GM12878 (cell line): Measurements from ENCODE around the gene FOXL1. TPM values are rescaled to one million over a fixed set of nuclear protein-coding genes. Genes with fewer than 3 reads are reported as not detected.

Experiments used
- ATAC-seq: fragments of 200-7000 bp; cut with Tn5 transposase; 3 replicates; pipeline ENCODE4 v1.9.1; 2020; ENCODE audit warnings: mild to moderate bottlenecking, moderate library complexity
- BruUV-seq: library from RNA; stranded (reverse); fragments of 400-500 nt; replicated peaks from 2 replicates; lab custom pipeline; 2021; lab: Mats Ljungman, UMichigan
- CTCF ChIA-PET: fragments of 300-600 bp; sonication (Branson Sonifier 250); formaldehyde crosslinking; extraction: SDS; loops from one replicate; lab custom pipeline; 2021; ENCODE audit warnings: inconsistent platforms; lab: Yijun Ruan, JAX
- POLR2A ChIA-PET: fragments of 350-600 bp; formaldehyde crosslinking; extraction: SDS; loops from one replicate; lab custom pipeline; 2021; ENCODE audit warnings: inconsistent platforms; lab: Charles Lee
- RAD21 ChIA-PET: fragments of 300-600 bp; sonication (Branson Sonifier 250); formaldehyde crosslinking; loops from one replicate; lab custom pipeline; 2023; ENCODE audit warnings: antibody characterized with exemption; ENCODE audit not compliant: unreplicated experiment; lab: Charles Lee
- SMC1A ChIA-PET: fragments of 300-600 bp; sonication (Branson Sonifier 250); formaldehyde crosslinking; loops from one replicate; lab custom pipeline; 2023; ENCODE audit not compliant: unreplicated experiment, uncharacterized antibody; lab: Charles Lee
- DNase-seq: peaks from one replicate; pipeline ENCODE4 v3.0.0-alpha.2; 2011; ENCODE audit warnings: low read depth, low spot score
- FAIRE-seq: peaks from 3 replicates; lab custom pipeline; 2011; peaks lifted over from hg19 to GRCh38; lab: Jason Lieb, UNC
- H2AFZ ChIP-seq: 2 replicates; pipeline ENCODE4 v1.6.0; 2011; ENCODE audit warnings: low read depth, low read length, control low read depth; ENCODE audit not compliant: control insufficient read depth
- H3K27ac ChIP-seq: 2 replicates; pipeline ENCODE4 v1.5.1; 2011; ENCODE audit warnings: control low read depth; ENCODE audit not compliant: control insufficient read depth, insufficient read depth
- H3K27me3 ChIP-seq, 2 experiments: replicated peaks in 1 of 2; 2 replicates each; pipeline versions ENCODE4 v1.6.0 to v1.6.1; 2011; ENCODE audit warnings: low read length in 1 of 2; ENCODE audit not compliant: control insufficient read depth in 2 of 2, insufficient read depth in 2 of 2
- H3K36me3 ChIP-seq, 2 experiments: 2 replicates each; pipeline ENCODE4 v1.5.1; 2011; ENCODE audit warnings: low read length in 1 of 2; ENCODE audit not compliant: control insufficient read depth in 2 of 2, insufficient read depth in 2 of 2
- H3K4me1 ChIP-seq: 2 replicates; pipeline ENCODE4 v1.6.1; 2011; ENCODE audit warnings: mild to moderate bottlenecking, low read length, moderate library complexity, mixed read lengths; ENCODE audit not compliant: control insufficient read depth, insufficient read depth
- H3K4me2 ChIP-seq: 2 replicates; pipeline ENCODE4 v1.6.0; 2011; ENCODE audit warnings: control low read depth; ENCODE audit not compliant: control insufficient read depth, insufficient read depth
- H3K4me3 ChIP-seq: fragments of 200-600 bp; sonication (generic); 2 replicates; pipeline ENCODE4 v1.5.1; 2016
- H3K79me2 ChIP-seq: 2 replicates; pipeline ENCODE4 v1.6.0; 2011; ENCODE audit warnings: low read length; ENCODE audit not compliant: control insufficient read depth, insufficient read depth
- H3K9ac ChIP-seq: 2 replicates; pipeline ENCODE4 v1.8.0; 2011; ENCODE audit warnings: low read length, control low read depth, mixed read lengths; ENCODE audit not compliant: control insufficient read depth, insufficient read depth
- H3K9me3 ChIP-seq: replicated peaks from 3 replicates; pipeline ENCODE4 v1.5.1; 2011; ENCODE audit warnings: mild to moderate bottlenecking, low read length; ENCODE audit not compliant: control insufficient read depth, insufficient read depth
- H4K20me1 ChIP-seq: 2 replicates; pipeline ENCODE4 v1.6.0; 2011; ENCODE audit not compliant: control insufficient read depth, insufficient read depth
- BCL3 ChIP-seq: IDR thresholded peaks from 2 replicates; pipeline ENCODE4 v1.6.1; 2011; ENCODE audit warnings: borderline replicate concordance, low read depth, mild to moderate bottlenecking, moderate library complexity, low read length; ENCODE audit not compliant: insufficient read depth, poor library complexity, severe bottlenecking
- CEBPZ ChIP-seq: fragments of 150-350 bp; IDR thresholded peaks from 2 replicates; pipeline ENCODE4 v1.6.1; 2016; ENCODE audit warnings: low read depth, low read length
- IKZF2 ChIP-seq, 2 experiments: fragments of 450-650 bp; IDR thresholded peaks; 2 replicates each; pipeline ENCODE4 v1.6.1; 2017; ENCODE audit warnings: mild to moderate bottlenecking in 2 of 2, moderate library complexity in 2 of 2
- IRF4 ChIP-seq: IDR thresholded peaks from 2 replicates; pipeline ENCODE4 v1.6.1; 2011; ENCODE audit warnings: low read depth, low read length
- KLF5 ChIP-seq: fragments of 450-650 bp; IDR thresholded peaks from 2 replicates; pipeline ENCODE4 v1.6.1; 2014; ENCODE audit warnings: mild to moderate bottlenecking; ENCODE audit not compliant: partially characterized antibody
- ZBTB11 ChIP-seq: fragments of 450-650 bp; formaldehyde crosslinking; IDR thresholded peaks from 2 replicates; pipeline ENCODE4 v1.5.0; 2022; ENCODE audit warnings: mild to moderate bottlenecking, missing genetic modification characterization
- ZBTB40 ChIP-seq: fragments of 450-650 bp; IDR thresholded peaks from 2 replicates; pipeline ENCODE4 v1.6.1; 2016; ENCODE audit warnings: mild to moderate bottlenecking, moderate library complexity, borderline replicate concordance
- WGBS: methylation state at CpG from one replicate; pipeline ENCODE4 v1.1.6; 2016; ENCODE audit warnings: low lambda C conversion rate; ENCODE audit not compliant: insufficient replicate concordance, insufficient coverage; ENCODE audit errors: missing lambda C conversion rate; 5-methylcytosine and 5-hydroxymethylcytosine counted together
- in situ Hi-C: fragments of 300-500 bp; cut with MboI; formaldehyde crosslinking; loops from 9 replicates; pipeline ENCODE4 v1.14.3; 2018; ENCODE audit warnings: mixed read lengths
- intact Hi-C: fragments of 100-400 bp; cut with micrococcal nuclease; formaldehyde crosslinking; loops from one replicate; pipeline ENCODE4 v1.14.2; 2022; ENCODE audit not compliant: unreplicated experiment
- polyA plus RNA-seq, 11 experiments: library from polyadenylated mRNA; depleted of rRNA in 4 of 11; unstranded in 6 of 11; stranded (reverse) in 5 of 11; fragments of >200 nt; fragmentation: Nextera tagmentation in 4 of 11; fragmentation: Illumina TruSeq in 1 of 11; extraction: Ambion mirVana in 4 of 11; extraction: Trizol in 1 of 11; gene quantifications; 1 replicate in 1 of 11; 2 replicates in 10 of 11; pipeline versions ENCODE4 v1.2.1 to v1.2.3, GENCODE V29; 2011 to 2016; ENCODE audit warnings: inconsistent platforms in 2 of 11, missing spikeins in 2 of 11, low read depth in 1 of 11
- total RNA-seq, 4 experiments: library from RNA; depleted of rRNA in 3 of 4; stranded (reverse); fragments of >200 nt in 3 of 4; fragmentation: Illumina TruSeq in 1 of 4; extraction: Trizol in 1 of 4; gene quantifications; 2 replicates each; pipeline versions ENCODE4 v1.2.1 to v1.2.3, GENCODE V29; 2013 to 2021

The FOXL1 gene
- total and polyA plus RNA-seq, 10 of the 15 experiments (the other 5 are each of a cell fraction or from before 2014, with no cell fraction given) = 0.05 TPM; not detected in 9

GRCh38 chr16:86625029-86625428, 46.7 kb downstream of the FOXL1 start (continued):
- TF ChIP-seq ZBTB40 (no peak), KLF5 (no peak), ZBTB11 (CRISPR knock-in tag) (no peak), IKZF2 (IDR thresholded peaks at IDR 0.05) (no peak)

- intact Hi-C loops (no loop called here), in situ Hi-C loops (no loop called here)
- ChIA-PET POLR2A (no interaction called here), SMC1A (no interaction called here), RAD21 (no interaction called here), CTCF (no interaction called here)
- no peak for ATAC-seq
- H3K4me2 ChIP-seq = no peak overlapping the region
- no peaks in the 10 kb centered on the region for H3K9me3 ChIP-seq
- no peaks in the 10 kb centered on the region for H3K79me2 ChIP-seq
- no peak for FAIRE-seq
- H3K9ac ChIP-seq = no peak overlapping the region
- 9% methylated on average over 7 of the region's 7 CpGs for WGBS
- DNase-seq = no peak
- no peaks in the 10 kb centered on the region for H3K27me3 ChIP-seq
- H3K4me1 ChIP-seq = no peaks in the 10 kb centered on the region
- no peaks in the 10 kb centered on the region for H3K36me3 ChIP-seq
- no TSS peak for BruUV-seq
- H3K27ac ChIP-seq = no peak overlapping the region
- no peak overlapping the region for H3K4me3 ChIP-seq
- TF ChIP-seq BCL3 = no peak
- no peak for TF ChIP-seq CEBPZ
- TF ChIP-seq IRF4 = no peak
- no peak overlapping the region for H2AFZ ChIP-seq
- H4K20me1 ChIP-seq = no peaks in the 10 kb centered on the region; the same call in 1 of the 2 replicates
These were observed 47.5 kb downstream of the FOXL1 start for GRCh38 chr16:86625821-86626220.
